Right cardiac atrium (tissue), 5 donors: ENCODE measurements around the gene CCDC102A. TPM values are rescaled to one million over a fixed set of nuclear protein-coding genes. Genes with fewer than 3 reads are reported as not detected.
"Not testable (repeated sequence)": the region's sequence is repeated elsewhere in the genome, so short reads cannot be mapped to it uniquely, and the experiment has no call there.

Experiments
- ATAC-seq, 2 donors: fragments of 200-7000 bp; cut with Tn5 transposase; one replicate each; pipeline versions ENCODE4 v1.8.0 to v1.9.1; 2020; ENCODE audit warnings: moderate library complexity in 2 of 2, mild to moderate bottlenecking in 1 of 2
- DNase-seq, 3 donors: peaks; one replicate each; pipeline ENCODE4 v3.0.0-alpha.2; 2020
- H3K27ac ChIP-seq: one replicate; pipeline ENCODE4 v1.5.1; 2013; ENCODE audit warnings: mild to moderate bottlenecking, low read length, control low read depth, moderate library complexity
- H3K27me3 ChIP-seq: one replicate; pipeline ENCODE4 v1.6.1; 2013; ENCODE audit not compliant: control insufficient read depth, insufficient read depth
- H3K4me1 ChIP-seq: one replicate; pipeline ENCODE4 v1.6.1; 2013; ENCODE audit warnings: low read length; ENCODE audit not compliant: control insufficient read depth, insufficient read depth
- H3K4me3 ChIP-seq: one replicate; pipeline ENCODE4 v1.5.1; 2013; ENCODE audit warnings: low read length, control low read depth
- H3K9me3 ChIP-seq: one replicate; pipeline ENCODE4 v1.6.1; 2013; ENCODE audit warnings: low read length; ENCODE audit not compliant: control insufficient read depth
- WGBS: extraction: QIAGEN DNeasy Blood & Tissue Kit; methylation state at CpG from one replicate; pipeline ENCODE4 v1.1.7; 2013; 5-methylcytosine and 5-hydroxymethylcytosine counted together
- intact Hi-C, 4 donors: fragments of 100-400 bp; cut with DNase I; formaldehyde crosslinking; loops; one replicate each; pipeline versions ENCODE4 v1.11.0 to v1.14.0; 2022 to 2023
- polyA plus RNA-seq: library from polyadenylated mRNA; stranded (reverse); fragments of 200-250 nt; gene quantifications from one replicate; pipeline ENCODE4 v1.2.3, GENCODE V29; 2013
- total RNA-seq, 4 donors: library from RNA; stranded (reverse); fragmentation: NEBNext Ultra II Directional; extraction: Animal tissue kit (Norgen Biotek cat#: 25700); gene quantifications; one replicate each; pipeline ENCODE4 v1.2.1, GENCODE V29; 2021
- donor health status: healthy with polysubstance abuse.
- donor health status: DM: no; HTN: yes; CAD: no.
- donor health status: DM: no; HTN: no; CAD: no.
- donor health status: DM: no; HTN: yes; CAD: no; lungs with severe emphysema.
- donor health status: DM: yes; HTN: yes; CAD: no.

Gene CCDC102A
- total and polyA plus RNA-seq, 5 donors: 7.6 to 15.4 (median 10.4) TPM

DNA sequence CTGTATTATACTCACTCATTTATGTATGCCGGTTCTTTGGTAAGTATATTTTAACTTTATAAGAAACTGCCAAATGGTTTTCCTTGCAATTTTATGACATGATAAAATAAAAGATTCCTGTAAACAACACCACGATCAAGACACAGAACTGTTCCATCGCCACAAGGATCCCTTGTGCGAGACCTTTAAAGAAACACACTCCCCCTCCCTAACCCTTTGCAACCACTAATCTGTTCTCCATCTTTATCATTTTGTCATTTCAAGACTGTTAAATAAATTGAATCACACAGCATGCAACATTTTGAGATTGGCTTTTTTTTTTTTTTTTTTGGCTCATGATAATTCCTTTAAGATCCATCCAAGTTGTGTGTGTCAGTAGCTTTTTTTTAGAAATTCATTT is 12.0 kb upstream of the CCDC102A start:
- H3K27ac ChIP-seq: no peak overlapping the region
- intact Hi-C loops: no loop called here
- H3K27me3 ChIP-seq: no peaks in the 10 kb centered on the region
- ATAC-seq (no peak), DNase-seq (no peak)
- WGBS: 74% methylated on average over 4 of the region's 4 CpGs
- no peak overlapping the region for H3K4me3 ChIP-seq
- no peaks in the 10 kb centered on the region for H3K9me3 ChIP-seq
- no peaks in the 10 kb centered on the region for H3K4me1 ChIP-seq

DNA sequence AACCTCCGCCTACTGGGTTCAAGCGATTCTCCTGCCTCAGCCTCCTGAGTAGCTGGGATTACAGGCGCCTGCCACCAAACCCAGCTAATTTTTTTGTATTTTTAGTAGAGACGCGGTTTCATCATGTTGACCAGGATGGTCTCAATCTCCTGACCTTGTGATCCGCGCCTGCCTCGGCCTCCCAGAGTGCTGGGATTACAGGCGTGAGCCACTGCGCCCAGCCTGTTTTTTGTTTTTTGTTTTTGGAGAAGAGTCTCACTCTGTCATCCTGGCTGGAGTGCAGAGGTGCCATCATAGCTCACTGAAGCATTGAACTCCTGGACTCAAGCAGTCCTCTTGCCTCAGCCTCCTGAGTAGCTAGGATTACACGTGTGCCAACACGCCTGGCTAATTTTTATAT is 11.2 kb upstream of the CCDC102A start:
- H3K9me3 ChIP-seq, intact Hi-C loops, H3K27me3 ChIP-seq, H3K4me1 ChIP-seq, ATAC-seq, H3K27ac ChIP-seq, H3K4me3 ChIP-seq, DNase-seq: not testable (repeated sequence)
- WGBS: 92% methylated on average over 12 of the region's 12 CpGs

DNA sequence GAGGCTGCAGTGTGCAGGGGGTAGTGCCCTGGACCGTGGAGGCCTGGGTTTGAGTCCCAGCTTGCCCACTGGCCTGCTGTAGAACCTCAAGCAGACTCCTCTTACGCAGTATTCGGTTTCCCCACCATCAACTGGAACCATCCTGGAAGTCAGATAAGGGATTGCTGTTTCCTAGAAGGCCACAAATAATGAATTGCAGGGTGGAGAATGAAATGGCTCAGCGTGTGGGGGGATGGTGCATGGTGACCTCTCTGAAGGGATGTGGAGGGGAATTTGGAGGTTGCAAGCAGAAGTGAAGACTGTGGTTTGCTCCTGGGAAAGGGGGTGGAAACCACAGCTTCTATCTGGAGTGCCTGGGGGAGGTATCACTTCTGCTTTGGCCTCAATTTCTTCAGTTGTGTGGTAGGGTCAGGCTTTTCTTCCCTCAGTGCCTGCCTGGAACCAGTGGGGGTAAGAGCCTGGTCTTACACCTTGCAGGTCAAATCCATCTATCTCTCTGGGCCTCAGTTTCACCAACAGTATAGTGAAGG is 7.8 kb upstream of the CCDC102A start:
- intact Hi-C loops: no loop called here
- peak; percentile 22 to 42 for ATAC-seq
- no peak overlapping the region for H3K27ac ChIP-seq
- no peaks in the 10 kb centered on the region for H3K4me1 ChIP-seq
- no peaks in the 10 kb centered on the region for H3K9me3 ChIP-seq
- 70% methylated on average over 4 of the region's 4 CpGs for WGBS
- no peak overlapping the region for H3K4me3 ChIP-seq
- H3K27me3 ChIP-seq: no peaks in the 10 kb centered on the region
- DNase-seq: peak in 1 of 3 donors; percentile 9

DNA sequence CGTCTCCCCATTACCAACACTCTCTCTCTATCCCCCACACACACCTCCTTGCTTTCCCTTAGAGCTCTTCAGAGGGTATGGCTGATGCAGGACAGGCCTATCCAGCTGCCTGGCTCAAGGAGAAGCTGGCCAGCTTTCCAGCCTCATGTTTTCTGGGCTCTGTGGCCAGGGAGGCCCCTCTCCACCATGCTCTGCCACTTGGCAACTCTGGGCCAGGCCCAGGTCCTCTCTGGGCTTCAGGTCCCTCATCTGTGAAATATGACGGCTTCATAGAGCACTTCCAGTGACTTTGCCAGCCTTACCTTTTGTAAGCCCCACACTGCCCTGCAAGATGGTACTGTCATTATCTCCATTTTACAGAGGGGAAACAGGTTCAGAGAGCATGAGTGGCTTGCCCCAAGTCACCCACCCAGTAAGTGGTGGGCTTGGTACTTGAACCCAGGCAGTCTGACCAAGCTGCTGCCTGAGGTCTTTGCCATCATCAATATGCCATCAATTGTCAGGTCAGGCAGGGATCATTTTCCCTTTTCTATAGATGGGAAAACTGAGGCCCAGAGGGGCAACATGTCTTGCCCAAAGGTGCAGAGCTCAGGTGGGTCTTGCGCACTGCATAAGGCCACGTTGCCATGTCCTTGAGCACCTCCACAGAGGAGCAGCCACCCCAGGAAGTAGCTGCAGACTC is 5.5 kb upstream of the CCDC102A start:
- Histone ChIP-seq H3K4me1 (no peaks in the 10 kb centered on the region), H3K27me3 (no peaks in the 10 kb centered on the region), H3K27ac (no peak overlapping the region), H3K4me3 (no peak overlapping the region), H3K9me3 (no peaks in the 10 kb centered on the region)
- peak in 1 of 3 donors; percentile 3 for DNase-seq
- intact Hi-C loops: no loop called here
- WGBS: 78% methylated on average over 4 of the region's 4 CpGs
- no peak for ATAC-seq

DNA sequence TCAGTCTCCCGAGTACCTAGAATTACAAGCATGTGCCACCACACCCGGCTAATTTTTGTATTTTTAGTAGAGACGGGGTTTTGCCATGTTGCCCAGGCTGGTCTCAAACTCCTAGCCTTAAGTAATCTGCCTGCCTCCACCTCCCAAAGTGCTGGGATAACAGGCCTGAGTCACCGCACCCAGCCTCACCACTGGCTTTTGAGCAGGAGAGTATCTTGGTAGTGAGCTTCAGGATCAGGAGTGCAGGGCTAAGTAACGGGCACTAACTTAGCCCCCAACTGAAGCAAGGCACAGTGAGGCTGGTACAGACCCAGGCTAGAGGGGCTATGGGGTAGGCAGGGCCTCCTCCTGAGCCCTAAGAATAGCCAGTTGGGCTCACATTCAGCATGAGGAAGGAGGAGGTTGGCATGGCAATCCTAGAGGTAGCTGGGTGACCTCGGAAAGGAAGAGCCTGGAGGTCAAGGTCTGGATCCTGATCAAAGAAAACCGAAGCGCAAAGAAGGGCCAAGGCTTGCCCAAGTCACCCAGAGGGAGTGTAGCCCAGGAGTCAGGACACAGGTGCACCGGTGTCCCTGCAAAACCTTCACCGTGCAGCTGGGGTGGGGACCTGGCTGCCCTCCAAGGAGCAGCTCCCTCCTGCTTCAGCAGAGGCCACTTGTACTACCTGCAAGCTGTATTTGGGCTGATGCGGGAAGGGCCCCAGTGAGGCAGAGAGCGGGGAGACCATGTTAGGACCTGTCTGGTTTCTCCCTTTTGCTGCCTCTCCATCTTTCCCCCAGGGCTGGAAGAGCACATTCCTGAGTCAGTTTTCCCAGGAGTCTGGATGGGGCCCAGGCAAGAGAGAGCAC is 4.8 kb upstream of the CCDC102A start:
- Histone ChIP-seq H3K9me3 (no peaks in the 10 kb centered on the region), H3K4me1 (no peaks in the 10 kb centered on the region), H3K27ac (no peak overlapping the region), H3K4me3 (no peak overlapping the region), H3K27me3 (no peaks in the 10 kb centered on the region)
- ATAC-seq: no peak
- 88% methylated on average over 12 of the region's 12 CpGs for WGBS
- peak in 1 of 3 donors; percentile 15 for DNase-seq
- intact Hi-C loops: no loop called here

DNA sequence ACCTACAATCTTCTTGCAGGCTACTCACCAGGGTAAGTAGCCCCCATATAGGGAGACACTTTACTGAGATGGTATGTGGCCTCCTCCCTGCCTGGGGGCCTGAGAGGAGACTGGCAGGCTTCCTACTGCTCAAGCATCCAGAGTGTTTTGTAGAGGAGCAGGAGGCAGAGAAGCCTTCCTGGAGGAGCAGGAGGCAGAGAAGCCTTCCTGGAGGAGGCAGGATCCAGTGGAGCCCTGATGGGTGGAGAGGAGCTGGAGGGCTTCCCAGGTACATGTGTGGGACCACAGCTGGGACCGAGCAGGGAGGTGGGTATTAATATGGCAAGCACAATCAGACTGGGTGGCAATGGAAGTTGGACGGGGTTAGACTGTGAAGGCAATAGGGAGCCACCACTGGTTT is 4.0 kb upstream of the CCDC102A start:
- H3K27me3 ChIP-seq: no peaks in the 10 kb centered on the region
- no peak overlapping the region for H3K4me3 ChIP-seq
- intact Hi-C loops: no loop called here
- no peaks in the 10 kb centered on the region for H3K4me1 ChIP-seq
- no peak overlapping the region for H3K27ac ChIP-seq
- peak in 1 of 3 donors; percentile 7 for DNase-seq
- H3K9me3 ChIP-seq: no peaks in the 10 kb centered on the region
- WGBS: 75% methylated on average over 2 of the region's 2 CpGs
- no peak for ATAC-seq

DNA sequence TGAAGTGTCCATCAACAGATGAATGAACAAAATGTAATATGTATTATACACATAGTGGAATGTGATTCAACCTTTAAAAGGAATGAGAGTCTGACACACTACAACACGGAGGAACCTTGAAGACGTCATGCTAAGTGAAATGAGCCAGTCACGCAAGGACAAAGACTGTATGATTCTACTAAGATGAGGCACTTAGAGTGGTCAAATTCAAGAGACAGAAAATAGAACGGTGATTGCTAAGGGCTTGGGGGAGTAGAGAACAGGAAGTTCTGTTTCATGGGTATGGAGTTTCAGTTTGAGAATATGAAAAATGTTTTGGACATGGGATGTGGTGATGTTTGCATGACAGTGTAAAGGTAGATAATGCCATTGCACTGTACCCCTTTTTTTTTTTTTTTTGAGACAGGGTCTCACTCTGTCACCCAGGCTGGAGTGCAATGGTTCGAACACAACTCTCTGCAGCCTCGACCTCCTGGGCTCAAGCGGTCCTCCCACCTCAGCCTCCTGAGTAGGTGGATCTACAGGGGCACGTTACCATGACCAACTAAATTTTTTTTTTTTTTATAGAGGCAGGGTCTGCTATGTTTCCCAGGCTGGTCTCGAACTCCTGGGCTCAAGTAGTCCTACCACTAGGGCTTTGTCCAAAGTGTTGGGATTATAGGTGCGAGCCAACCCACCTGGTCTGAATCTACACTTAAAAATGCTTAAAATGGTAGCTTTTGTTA is 2.9 kb upstream of the CCDC102A start:
- no peaks in the 10 kb centered on the region for H3K27me3 ChIP-seq
- intact Hi-C loops: no loop called here
- no peak overlapping the region for H3K4me3 ChIP-seq
- no peak overlapping the region for H3K27ac ChIP-seq
- peak in 1 of 3 donors; percentile 18 for DNase-seq
- H3K9me3 ChIP-seq: no peaks in the 10 kb centered on the region
- no peaks in the 10 kb centered on the region for H3K4me1 ChIP-seq
- WGBS: 76% methylated on average over 10 of the region's 10 CpGs
- no peak for ATAC-seq

DNA sequence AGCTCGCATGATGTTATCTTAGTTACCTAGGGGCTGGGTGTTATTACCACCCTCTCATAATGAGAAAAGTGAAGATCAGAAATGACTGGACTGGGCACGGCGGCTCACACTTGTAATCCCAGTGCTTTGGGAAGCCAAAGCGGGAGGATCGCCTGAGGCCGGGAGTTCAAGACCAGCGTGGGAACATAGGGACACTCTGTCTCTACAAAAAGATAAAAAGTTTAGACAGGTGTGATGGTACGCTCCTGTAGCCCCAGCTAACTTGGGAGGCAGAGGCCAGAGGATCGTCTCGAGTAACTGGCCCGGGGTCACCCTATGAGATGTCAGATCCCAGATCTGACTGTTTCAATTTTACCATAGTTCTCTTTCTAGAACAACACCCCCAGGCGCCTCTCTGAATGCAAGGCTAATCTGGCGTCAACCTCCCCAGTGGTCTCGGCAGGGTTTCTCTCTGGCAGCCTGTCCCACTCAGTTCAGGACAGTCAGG is 1.9 kb upstream of the CCDC102A start:
- H3K27me3 ChIP-seq: no peaks in the 10 kb centered on the region
- intact Hi-C loops: no loop called here
- DNase-seq (peak in 1 of 3 donors; percentile 34), ATAC-seq (no peak)
- H3K27ac ChIP-seq: no peak overlapping the region
- 87% methylated on average over 14 of the region's 14 CpGs for WGBS
- H3K4me3 ChIP-seq: no peak overlapping the region
- peaks cover 5% of the 10 kb centered on the region for H3K4me1 ChIP-seq
- no peaks in the 10 kb centered on the region for H3K9me3 ChIP-seq

DNA sequence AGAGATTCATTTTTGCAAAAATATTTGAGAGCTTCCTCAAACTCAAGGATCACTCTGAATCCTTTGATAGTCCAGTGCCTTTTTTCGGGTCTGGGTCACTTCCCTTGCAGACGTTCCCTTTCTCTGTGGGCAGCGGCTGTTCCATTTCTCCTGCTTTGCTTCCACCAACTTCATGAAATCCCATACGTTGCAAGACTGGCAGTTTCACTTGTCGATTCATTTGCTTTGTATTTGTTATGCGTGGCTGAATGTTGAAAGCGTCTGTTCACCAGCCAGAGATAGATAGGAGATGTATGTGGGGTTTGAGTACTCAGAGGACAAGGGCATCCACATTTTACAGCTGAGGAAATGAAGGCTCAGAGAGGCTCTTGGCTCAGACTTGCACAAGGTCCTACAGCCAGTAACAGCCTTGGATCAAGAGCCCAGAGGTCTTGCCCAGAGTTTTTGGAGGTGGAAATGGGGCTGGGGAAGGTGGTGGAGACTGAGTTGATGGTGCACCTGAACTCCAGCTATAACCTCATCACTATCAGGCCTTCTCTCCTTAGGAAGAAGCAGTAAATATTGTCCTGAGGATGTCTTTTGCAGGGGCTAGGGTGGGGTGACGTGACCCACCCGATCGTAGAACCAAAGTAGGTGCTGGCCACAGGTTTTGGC is 1.3 kb upstream of the CCDC102A start:
- WGBS: 65% methylated on average over 10 of the region's 10 CpGs
- peaks cover 5% of the 10 kb centered on the region for H3K4me1 ChIP-seq
- intact Hi-C loops: no loop called here
- H3K9me3 ChIP-seq: no peaks in the 10 kb centered on the region
- no peak overlapping the region for H3K27ac ChIP-seq
- no peak overlapping the region for H3K4me3 ChIP-seq
- ATAC-seq (no peak), DNase-seq (peak in 1 of 3 donors; percentile 3)
- no peaks in the 10 kb centered on the region for H3K27me3 ChIP-seq

DNA sequence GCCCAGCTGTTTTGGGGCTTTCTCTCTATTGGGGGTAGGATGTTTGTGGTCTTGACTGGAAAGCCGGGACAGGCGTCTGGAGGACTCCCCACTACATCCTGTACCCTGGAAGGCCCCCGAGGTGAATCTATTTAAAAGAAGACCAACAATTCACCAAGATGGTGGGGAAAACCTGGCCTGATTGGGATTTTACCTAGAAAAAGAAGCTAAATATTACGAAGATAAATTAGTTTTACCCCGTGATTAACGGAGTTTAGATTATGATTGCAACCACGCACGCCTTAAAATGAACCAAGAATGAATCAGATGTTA is 779 bp upstream of the CCDC102A start:
- 35% methylated on average over 8 of the region's 8 CpGs for WGBS
- no peaks in the 10 kb centered on the region for H3K9me3 ChIP-seq
- H3K4me1 ChIP-seq: peaks cover 5% of the 10 kb centered on the region
- intact Hi-C loops: no loop called here
- no peak for ATAC-seq
- no peak overlapping the region for H3K27ac ChIP-seq
- DNase-seq: no peak
- peak overlapping the region; percentile 63 for H3K4me3 ChIP-seq
- no peaks in the 10 kb centered on the region for H3K27me3 ChIP-seq
